Activated CD8-positive, alpha-beta memory T cell treated with anti-CD3 and anti-CD28 coated beads, Interleukin-2, amount 50 U/mL, for 4 hours (primary cell): Measurements from ENCODE around the gene BFSP2.

Experiments
- DNase-seq: peaks from one replicate; pipeline ENCODE4 v3.0.0-alpha.2; 2020

BFSP2 gene

GRCh38 chr3:133400006-133400515 is at the start of gene BFSP2:
TSS of gene BFSP2 (plus strand) at chr3:133400056. CDS start at chr3:133400084, 28 bp downstream.
- no peak for DNase-seq

DNA sequence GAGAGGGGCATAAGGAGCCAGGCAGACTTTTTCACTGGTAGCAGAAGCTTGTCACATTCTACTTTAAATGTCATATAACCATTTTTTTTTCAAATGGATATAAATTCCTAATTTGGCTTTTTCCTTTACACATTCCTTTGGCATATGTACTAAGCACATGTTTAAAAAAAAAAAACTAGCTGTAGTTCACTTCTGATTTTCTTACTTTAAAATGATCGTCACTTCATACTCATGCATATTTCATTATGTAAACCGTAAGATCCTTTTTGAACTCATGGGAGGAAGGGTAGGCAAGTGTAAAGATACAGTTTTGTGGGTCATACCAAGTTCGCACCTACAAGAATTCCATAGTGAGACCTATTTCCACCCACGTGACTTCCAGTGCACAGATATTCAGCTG is 45.1 kb upstream of the BFSP2 start:
- DNase-seq: no peak

- no peak for DNase-seq
Observed at GRCh38 chr3:133360476-133360875, 39.4 kb upstream of the BFSP2 start.

DNA sequence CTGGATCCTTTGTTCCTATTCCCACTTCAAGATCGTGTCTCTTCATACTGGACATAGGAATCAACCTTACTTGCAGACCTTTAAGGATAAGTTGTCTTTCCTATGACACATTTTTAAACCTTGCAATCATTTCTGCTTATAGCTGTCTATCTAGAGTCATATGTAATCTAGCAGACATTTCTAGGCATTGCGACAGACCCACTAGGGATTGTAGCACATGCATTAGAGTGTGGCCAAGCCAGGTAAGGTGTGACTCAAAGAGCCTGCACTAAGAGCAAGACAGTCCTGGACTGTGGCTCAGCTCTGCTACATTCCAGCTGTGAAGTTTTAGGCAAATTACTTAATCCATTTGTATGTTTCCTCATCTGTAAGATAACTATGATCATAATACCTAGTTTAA is 38.8 kb upstream of the BFSP2 start:
- DNase-seq: no peak

DNA sequence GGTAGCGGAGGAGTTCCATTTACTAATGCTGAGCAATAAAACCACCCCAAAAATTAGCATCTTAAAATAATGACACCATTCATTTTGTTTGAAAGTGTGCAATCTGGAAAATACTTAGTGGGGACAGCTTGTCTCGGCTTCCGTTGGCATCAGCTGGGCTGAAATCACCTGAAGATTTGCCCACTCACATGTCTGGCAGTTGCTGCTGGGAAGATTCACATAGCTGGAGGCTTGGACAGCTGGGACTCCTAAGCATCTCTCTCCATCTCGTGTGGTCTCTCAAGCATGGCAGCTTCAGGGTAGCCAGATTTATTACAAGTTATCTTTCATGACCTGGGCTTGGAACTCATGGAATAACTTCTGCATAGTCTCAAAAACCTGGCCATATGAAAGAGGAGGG is 38.4 kb upstream of the BFSP2 start:
- no peak for DNase-seq

- DNase-seq: no peak
Observed at GRCh38 chr3:133362539-133362938, 37.3 kb upstream of the BFSP2 start.

GRCh38 chr3:133364704-133365103 is 35.2 kb upstream of the BFSP2 start:
- no peak for DNase-seq

DNA sequence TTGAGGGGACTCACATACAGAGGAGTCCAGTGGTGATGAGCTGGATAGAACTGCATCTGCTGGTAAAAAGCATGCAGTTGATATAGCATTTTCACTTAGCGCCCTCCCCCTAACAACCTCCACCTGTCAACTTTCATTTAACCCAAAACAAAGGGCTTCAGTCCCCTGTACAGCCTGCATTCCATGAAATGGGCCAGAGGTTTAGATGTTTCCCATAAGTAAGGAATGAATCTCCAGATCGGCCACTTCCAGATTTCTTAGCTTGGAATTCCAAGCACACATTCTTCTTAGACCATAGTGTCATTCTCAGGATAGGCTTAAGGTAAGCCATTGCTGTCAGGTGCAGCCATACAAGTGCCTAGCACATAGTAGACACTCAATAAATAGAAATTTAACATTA is 32.9 kb upstream of the BFSP2 start:
- no peak for DNase-seq

DNA sequence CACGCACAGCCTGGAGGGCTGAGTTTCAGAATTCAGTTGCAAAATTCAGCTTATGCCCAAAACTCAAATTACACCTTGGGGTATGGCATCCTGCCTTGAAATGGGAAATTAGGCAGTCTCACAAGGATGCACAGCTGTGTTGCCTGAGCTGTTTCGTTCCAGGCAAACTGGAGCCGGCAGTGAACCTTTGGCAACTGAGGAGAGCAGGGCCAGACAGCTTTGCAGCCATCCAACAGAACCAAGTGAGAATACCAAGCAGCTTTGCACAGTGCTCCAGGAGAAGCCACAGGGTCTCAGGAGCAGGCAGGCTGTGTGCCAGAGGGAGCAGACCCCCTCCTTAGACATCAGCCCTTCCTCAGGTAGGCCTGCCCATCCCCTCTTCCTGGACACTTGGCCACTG is 32.5 kb upstream of the BFSP2 start:
- no peak for DNase-seq

DNA sequence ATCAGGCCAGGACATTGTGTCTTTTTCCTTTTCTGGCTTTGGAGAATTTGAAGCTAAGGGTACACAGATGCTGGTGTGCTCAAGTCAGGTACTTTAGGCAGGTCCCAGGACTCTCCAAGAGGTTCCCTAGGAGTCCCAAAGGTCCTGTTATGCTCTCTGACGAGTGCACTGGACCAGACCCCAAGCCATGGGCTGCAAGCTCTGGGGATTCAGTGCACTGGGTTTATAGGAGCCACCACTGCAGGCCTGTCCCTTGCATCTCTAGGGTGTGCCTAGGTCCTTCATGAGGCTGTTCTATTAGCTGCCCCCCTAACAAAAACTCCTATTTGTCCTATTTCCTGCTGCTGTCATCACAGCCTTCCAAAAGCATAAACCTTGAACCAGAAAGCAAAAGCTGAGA is 31.9 kb upstream of the BFSP2 start:
- DNase-seq: no peak

- no peak for DNase-seq
Observed at GRCh38 chr3:133368371-133369067, 31.3 kb upstream of the BFSP2 start.

DNA sequence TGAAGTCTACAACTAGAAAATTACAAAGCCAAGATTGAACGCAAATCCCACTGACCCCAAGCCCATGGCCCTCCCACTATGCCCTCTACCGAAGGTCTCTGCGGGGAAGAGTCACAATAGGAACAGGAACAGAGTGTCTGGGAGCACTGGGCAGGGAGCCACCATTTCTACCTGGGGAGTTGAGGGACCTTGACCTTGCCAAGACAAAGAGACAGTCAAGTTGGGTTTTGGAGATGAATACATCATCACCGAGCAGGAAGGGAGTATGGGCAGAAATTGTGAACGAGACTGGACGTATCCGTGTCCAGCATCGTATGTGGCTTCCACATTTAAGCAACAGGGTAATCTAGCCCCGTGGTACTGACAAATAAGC is 30.8 kb upstream of the BFSP2 start:
- DNase-seq: no peak

DNA sequence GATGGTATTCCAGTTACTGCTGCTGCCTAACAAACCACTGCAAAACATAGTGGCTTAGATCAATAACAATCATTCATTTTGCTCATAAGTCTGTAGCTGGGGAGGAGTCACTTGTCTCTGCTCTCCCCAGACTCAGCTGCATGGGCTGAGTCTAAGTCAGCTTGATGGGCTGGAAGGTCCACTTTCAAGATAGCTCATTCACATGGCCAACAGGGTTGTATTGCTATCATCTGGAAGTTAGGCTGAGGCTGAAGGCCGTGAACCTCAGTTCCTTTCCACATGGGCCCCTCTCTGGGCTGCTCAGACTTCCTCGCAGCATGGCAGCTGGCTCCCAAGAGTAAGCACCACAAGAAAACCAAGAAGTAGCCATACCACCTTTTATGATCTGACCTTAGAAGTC is 28.7 kb upstream of the BFSP2 start:
- no peak for DNase-seq

GRCh38 chr3:133371676-133372075 is 28.2 kb upstream of the BFSP2 start:
- DNase-seq: no peak

GRCh38 chr3:133374708-133375402 is 25.0 kb upstream of the BFSP2 start:
- no peak for DNase-seq

GRCh38 chr3:133375403-133375745 is 24.5 kb upstream of the BFSP2 start:
- no peak for DNase-seq

DNA sequence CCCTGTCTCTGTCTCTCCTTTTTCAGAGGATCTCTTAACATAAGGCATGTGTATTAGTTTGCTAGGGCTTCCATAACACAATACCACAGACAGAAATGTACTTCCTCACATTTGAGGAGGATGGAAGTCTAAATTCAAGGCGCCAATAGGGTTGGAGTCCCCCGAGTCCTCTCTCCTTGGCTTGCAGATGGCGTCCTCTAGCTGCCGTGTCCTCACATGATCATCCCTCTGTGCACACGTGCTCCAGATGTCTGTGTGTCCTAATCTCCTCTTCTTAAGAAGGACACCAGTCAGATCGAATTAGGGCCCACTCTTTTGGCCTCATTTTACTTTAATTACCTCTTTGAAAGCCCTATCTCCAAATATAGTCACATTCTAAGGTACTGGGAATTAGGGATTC is 23.0 kb upstream of the BFSP2 start:
- DNase-seq: no peak

DNA sequence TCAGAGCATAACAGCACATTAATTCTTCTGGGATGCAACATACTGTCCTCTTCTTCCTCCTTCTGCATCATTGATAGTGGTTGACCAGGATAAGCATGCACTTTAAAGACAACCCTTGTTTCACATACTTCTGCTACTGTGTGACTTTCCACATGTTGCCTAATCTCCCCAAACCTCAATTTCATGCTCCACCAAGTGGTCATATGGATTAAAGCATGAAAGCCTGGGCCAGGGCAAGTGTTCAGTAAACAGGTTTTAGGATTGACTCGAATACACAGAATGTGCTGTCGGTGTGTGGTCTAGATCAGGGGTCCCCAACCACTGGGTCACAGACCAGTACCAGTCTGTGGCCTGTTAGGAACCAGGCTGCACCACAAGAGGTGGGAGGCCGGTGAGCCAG is 22.5 kb upstream of the BFSP2 start:
- DNase-seq: no peak

DNA sequence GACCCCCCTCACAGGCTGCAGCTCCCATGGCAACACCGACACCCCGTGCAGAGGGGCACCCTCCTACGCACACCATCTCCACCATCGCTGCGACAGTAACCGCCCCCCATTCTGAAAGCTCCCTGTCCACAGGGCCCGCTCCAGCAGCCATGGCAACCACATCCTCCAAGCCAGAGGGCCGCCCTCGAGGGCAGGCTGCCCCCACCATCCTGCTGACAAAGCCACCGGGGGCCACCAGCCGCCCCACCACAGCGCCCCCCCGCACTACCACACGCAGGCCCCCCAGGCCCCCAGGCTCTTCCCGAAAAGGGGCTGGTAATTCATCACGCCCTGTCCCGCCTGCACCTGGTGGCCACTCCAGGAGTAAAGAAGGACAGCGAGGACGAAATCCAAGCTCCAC is 19.9 kb upstream of the BFSP2 start:
- no peak for DNase-seq

GRCh38 chr3:133380481-133381225 is 19.2 kb upstream of the BFSP2 start:
- DNase-seq: no peak

DNA sequence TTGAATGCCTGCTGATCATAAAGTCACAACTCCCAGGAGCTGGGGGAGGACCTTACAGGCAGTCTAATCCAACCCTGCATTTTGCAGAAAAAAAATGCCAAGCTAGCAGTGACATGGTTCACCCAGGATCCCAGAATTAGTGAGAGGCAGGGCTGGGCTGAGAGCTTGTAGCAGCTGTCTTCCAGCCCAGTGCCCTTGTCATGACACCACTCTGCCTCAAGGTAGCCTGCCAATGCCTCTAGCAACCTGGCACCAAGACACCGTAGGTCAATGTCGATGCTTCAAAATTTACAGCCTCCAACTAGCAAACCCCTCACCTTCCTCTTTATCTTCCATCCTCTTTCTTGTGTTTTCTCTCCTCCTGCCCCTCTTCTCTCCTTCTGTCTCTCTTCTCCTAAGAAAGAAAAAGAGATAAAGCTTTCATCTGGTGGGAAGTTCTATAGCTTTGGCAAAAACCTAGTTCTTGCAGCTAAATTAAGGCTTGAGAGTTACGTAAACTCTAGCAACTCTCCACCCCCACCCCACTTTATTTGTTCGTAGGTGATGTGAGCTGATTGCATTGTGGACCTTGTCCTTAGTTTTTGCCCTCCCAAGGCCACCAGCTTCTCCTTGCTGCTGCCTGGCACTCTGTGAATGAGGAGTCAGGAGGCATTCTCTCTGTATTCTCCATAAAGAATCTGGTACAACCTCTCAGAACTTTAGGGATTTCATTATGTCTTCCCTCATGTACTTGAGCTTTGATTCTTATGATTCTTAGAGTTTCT is 18.3 kb upstream of the BFSP2 start:
- no peak for DNase-seq

DNA sequence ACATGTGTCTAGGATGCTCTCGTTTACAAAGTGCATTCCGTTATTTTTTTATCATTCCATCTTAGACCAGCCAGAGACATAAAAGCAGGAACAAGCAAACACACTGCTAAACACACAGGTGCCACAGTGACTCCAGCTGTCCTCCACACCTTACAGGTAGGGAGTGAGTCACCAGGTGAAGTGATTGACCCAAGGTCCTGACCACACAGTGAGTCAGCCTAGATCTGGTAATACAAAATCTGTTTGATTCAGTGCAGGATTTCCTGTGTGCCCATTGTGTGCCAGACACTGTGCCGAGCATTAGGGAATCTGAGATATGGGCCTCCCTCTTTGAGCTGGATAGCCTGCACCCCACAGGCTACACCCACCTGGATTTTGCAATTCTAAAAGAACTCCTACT is 16.7 kb upstream of the BFSP2 start:
- DNase-seq: no peak

DNA sequence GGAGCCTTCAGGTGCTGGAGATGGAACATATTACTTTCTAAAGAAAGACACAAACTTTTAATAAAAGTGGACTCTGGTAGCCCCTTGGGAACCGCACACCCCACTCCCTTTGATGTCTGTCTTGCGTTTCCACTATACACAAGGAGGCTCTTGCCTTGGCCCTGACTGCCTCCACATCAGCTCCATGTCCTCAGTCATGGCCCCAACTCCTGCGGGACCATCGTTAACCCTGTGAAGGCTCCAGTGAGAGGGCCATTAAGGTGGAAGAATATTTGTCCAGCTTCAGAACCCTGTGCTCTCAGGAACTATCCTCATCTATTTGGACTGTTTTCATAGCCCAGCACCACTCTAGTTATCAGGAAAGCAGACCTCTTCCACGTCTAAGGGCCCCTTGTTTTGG is 16.1 kb upstream of the BFSP2 start:
- no peak for DNase-seq
